Measurements from ENCODE around the gene SYVN1.

GRCh38 chr11:65127473-65128181 is 6.7 kb downstream of the SYVN1 start:
- TF ChIP-seq POLR2A (IDR thresholded peaks at IDR 0.05; ENCODE audit: low read depth, low read length) (no peak), CTCF (IDR thresholded peaks at IDR 0.05; ENCODE audit: extremely low read depth in 1 of 2, insufficient read depth in 1 of 2, low read depth in 1 of 2, low read length in 2 of 2) (no peak), GATA2 (IDR thresholded peaks at IDR 0.05; ENCODE audit: insufficient read depth, insufficient read length, low read depth, low read length) (no peak), MYC (IDR thresholded peaks at IDR 0.05; ENCODE audit: low read depth, low read length) (no peak), FOS (IDR thresholded peaks at IDR 0.05; ENCODE audit: borderline replicate concordance, insufficient read depth, low read length) (no peak)

Data from endothelial cell of umbilical vein (primary cell).